Adrenal gland (tissue), 5 donors: ENCODE data around the gene TRMT2A.

Experiments
- POLR2A ChIP-seq, 2 donors: fragments of 450-650 bp; IDR thresholded peaks; one replicate each; pipeline ENCODE4 v1.6.1; 2017; ENCODE audit warnings: antibody characterized with exemption in 2 of 2, mild to moderate bottlenecking in 2 of 2, moderate library complexity in 1 of 2
- TF ChIP-seq, protein P1 (sequence below), 6 experiments: fragments of 450-650 bp in 4 of 6; fragments of 200-600 bp in 2 of 6; sonication (generic) in 1 of 6; IDR thresholded peaks; 1 replicate in 5 of 6; 2 replicates in 1 of 6; pipeline versions ENCODE4 v1.5.1 to v1.8.0; 2016 to 2021; ENCODE audit warnings: antibody characterized with exemption in 6 of 6, mild to moderate bottlenecking in 2 of 6, moderate library complexity in 1 of 6
- donor health status: DM: no; HTN: no; CAD: no.

DNA sequence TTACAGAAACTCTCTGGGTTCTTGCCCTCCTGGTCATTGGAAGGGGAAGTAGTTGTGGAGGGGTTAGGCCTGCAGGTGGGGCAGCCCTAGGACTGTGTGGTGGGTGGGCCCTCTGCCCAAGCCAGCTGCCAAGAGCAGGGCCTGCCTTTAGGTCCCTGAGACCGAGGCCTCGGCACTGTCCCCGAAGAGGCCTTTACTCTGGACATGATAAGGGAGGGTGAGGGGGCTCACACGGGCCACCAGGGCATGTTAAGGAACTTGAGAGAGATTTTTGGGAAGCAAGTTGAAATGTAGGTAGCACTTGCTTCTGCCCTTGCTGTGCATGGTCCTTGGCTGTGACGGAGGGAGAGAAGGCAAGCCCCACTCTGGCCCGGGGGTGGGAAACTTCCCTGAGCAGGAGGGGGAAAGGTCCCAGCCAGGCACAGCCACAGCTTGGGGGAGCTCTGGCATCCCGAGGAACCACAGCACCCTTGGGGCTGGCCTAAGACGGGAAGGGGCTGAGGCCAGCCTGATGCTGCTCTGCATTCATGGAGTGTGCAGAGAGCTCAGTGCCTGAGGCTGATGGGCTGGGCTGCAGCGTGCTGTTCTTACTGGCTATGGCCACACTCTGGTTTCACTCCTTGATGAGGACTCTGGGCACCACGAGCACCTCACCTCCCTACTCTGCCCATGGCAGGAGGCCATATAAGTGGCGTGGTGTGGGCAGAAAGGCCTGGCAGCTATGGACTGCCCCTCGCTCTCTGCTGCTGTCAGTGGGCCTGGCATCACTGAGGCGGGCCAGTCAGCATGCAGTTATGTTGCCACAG, 8.9 kb downstream of the TRMT2A start:
- TF ChIP-seq, protein P1, sequence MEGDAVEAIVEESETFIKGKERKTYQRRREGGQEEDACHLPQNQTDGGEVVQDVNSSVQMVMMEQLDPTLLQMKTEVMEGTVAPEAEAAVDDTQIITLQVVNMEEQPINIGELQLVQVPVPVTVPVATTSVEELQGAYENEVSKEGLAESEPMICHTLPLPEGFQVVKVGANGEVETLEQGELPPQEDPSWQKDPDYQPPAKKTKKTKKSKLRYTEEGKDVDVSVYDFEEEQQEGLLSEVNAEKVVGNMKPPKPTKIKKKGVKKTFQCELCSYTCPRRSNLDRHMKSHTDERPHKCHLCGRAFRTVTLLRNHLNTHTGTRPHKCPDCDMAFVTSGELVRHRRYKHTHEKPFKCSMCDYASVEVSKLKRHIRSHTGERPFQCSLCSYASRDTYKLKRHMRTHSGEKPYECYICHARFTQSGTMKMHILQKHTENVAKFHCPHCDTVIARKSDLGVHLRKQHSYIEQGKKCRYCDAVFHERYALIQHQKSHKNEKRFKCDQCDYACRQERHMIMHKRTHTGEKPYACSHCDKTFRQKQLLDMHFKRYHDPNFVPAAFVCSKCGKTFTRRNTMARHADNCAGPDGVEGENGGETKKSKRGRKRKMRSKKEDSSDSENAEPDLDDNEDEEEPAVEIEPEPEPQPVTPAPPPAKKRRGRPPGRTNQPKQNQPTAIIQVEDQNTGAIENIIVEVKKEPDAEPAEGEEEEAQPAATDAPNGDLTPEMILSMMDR (IDR thresholded peaks at IDR 0.05) = no peak
- TF ChIP-seq POLR2A (IDR thresholded peaks at IDR 0.05) = no peak
